GM19463 (cell line): Measurements from ENCODE around the gene LRRC8B.
A peak's percentile ranks its signal among the peaks of the same experiment; 100 is the strongest.
"Not testable (repeated sequence)": the region's sequence is repeated elsewhere in the genome, so short reads cannot be mapped to it uniquely, and the experiment has no call there.

Source experiments
- ATAC-seq: cut with Tn5 transposase; IDR thresholded peaks from one replicate; pipeline ENCODE4 v1.9.1; 2021; ENCODE audit warnings: mild to moderate bottlenecking, moderate library complexity; ENCODE audit not compliant: unreplicated experiment

Gene LRRC8B

DNA sequence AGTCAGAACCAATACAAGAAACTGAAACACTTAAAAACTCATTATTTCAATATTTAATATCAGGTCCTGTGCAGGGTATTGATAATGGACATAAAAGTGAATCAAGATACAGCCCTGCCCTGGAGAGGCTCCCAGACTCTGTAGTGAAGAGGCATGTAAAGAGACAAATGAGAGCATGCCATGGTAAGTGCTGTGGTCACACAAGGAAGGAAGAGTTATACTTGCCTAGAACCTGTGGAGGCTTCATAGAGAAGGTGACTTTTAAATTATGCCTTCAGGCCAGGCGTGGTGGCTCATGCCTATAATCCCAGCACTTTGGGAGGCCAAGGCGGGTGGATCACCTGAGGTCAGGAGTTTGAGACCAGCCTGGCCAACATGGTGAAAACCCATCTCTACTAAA, 105.0 kb downstream of the LRRC8B start:
- not testable (repeated sequence) for ATAC-seq

DNA sequence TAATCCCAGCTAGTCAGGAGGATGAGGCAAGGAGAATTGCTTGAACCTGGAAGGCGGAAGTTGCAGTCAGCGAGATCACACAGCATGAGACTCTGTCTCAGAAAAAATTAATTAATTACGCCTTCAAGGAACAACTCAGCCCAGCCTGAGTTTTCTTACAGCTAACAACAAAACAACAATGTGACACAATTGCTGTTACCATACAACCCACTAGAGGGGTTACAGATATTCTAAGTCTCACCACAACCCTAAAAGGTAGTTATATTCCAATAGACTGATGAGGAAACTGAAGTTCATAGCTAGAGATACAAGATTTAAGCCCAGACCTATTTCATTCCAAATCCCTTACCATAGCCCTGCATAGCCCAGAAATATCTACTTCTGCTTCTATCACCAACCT, 105.4 kb downstream of the LRRC8B start:
- ATAC-seq: no peak

DNA sequence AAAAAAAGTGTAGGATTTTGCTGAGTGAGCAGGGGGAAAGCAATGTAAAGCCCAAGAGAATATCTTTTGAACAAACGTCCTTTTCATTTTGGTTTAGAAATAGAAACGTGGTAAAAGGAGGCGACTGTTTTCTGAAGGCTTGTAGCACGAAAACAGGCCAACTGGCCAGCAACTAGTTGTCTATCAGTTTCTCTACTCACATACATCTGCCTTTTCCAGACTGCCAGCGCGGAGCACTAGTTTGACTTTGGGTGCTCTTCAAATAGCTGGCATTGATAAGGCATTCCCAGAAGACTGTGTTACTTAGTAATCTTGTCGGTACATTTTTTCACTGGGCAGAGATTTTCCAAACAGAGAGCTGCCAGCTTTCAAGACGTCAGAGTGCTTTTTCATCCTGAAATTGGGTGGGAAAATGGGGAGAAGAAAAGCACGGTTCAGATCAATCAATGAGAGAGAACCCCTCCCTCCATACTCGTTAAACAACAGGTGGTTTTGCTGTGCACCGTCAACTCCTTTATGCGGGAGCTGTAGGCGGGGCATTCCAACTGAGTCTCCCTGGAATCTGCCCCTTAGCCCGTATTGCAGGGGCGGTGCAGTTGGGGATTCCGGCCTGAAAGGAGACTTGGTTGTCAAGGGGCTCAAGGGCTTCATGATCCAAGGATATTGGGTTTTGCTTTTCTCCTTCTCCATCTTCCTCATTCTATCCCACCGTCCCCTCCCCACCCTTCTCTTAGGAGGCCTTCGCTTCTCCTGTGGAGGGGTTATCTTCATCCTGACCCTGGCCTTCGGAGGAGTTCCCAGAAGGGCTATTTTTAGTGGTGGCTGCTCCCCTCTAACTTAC, 107.4 kb downstream of the LRRC8B start:
- ATAC-seq: no peak

GRCh38 chr1:89632657-89633247, 108.1 kb downstream of the LRRC8B start, which contains the start of gene LRRC8C:
LRRC8C (plus strand) TSS chr1:89633120; CDS start chr1:89686474, 53,354 bp downstream.
- ATAC-seq: peak; percentile 88

DNA sequence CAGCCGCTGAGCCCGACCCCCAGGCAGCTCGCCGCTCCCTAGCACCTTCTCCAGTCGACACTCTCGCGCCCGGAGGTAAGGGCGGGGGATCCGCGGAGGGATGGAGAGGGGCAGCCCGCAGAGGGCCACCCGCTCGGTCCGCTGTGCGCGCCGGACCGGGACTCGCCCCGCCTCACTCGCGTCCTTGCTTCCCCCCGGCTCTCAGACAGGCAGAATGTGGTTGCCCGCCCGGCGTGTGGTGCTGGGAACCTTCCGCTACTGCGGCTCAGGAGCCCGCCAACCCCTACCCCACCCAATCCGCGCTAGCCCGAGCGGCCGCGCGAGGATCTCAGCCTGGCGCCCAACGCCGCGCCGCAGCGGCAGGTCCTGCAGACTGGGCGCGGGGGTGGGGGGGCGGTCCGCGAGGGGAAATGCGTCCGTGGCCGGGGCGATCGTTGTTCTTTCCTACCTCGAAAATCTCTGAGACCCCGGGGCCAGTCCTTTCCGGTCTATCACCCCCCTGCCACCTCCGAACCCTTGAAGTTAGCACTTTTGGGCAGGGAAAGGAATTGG, 108.7 kb downstream of the LRRC8B start:
- ATAC-seq: peak; percentile 45

DNA sequence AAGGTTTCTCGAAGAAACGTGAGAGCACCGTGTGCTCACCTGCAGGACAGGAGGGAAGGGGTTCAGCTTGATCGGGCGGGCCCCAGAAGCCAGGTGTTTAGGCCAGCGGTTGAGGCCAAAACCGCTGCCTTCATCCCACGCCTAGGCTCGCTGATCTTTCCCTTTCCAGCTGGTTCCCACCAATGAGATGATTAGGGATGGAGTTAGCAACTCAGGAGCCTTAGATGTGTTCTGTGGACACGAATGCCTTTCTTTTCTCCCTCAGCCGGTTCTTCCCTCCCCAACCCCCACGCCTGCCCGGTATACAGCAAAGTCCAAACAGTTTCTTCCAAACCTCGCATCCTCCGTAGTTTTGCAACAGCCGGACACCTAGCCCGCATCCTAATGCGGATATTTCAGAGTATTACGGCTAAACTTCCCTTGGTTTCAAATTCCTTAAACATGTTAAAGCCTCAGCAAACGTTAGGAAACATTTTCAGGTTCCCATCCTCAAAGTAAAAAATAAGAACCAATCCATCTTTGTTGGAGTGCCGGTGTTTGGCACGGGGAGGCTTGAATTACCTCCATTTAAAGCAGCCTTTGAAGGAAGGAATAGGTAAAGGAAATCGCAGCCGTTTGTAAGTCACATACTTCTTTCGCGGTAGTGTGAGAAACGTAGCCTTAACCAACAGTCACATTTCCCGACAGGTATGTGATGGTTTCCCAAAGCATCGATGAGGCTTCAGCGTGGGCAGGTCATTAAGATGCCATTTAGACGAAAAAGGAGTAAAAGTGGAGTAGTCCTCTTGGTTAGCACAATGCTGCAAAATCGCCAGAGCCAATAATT, 109.4 kb downstream of the LRRC8B start:
- no peak for ATAC-seq

GRCh38 chr1:89635825-89636815, 111.5 kb downstream of the LRRC8B start:
- no peak for ATAC-seq

GRCh38 chr1:89637496-89637895, 112.9 kb downstream of the LRRC8B start:
- no peak for ATAC-seq

DNA sequence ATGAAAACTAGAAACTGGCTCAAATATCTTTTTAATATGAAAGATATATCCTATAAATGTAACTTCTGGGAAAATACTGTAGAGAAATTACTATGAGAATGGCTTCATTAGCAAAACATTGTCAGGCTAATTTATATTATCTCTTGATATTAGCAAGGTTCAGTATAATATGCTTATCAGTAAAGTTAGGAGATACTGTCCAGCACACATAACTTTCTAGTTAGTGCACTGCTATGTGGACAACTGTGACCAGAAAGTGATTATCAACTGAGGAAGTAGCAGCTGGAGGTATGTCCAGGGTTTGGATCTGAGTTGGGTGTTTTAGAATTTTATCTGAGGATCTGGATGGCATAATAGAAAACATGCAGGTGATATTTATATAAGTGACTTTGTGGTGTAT, 115.8 kb downstream of the LRRC8B start:
- no peak for ATAC-seq

- no peak for ATAC-seq
Observed at GRCh38 chr1:89641781-89642180, 117.2 kb downstream of the LRRC8B start.

- ATAC-seq: no peak
Observed at GRCh38 chr1:89643577-89643976, 118.9 kb downstream of the LRRC8B start.

DNA sequence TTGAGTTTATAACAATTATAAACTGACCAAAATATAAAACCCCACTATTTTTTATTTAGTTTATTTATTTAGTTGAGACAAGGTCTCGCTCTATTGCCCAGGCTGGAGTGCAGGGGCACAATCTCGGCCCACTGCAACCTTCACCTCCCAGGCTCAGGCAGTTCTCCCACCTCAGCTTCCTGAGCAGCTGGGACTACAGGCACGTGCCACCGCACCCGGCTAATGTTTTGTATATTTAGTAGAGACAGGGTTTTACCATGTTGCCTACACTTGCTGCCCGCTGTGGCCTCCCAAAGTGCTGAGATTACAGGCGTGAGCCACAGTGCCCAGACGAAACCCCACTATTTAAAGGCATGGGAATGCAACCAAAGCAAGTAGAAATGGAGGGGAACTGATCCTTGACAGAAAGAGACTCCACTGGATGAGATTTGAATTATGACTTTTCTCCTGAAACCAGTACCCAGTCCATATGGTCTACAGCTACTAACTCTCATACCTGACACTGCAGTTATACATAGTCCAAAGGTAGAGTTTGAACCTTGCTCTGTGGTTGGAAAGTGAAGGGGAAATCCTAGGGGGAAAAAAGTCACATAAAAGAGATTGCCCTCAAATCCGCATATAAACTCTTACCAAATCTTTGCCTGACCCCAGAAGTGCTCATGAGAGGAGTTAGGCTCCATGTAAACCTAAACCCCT, 119.6 kb downstream of the LRRC8B start:
- ATAC-seq: no peak

DNA sequence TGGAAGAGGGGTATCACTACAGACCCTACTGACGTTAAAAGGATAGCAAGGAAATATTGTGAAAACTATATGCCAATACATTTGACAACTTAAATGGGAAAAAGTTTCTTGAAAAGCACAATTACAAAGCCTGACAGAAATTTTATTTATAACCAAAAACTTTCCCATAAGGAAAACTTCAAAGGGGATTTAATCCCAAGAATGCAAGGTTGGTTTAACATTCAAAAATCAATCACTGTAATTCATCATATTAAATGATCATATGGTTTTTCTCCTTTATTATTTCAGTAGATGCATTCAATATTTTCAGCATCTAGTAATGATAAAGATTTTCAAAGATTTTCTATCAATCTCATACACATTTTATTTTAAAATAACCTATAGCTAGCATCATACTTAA, 121.6 kb downstream of the LRRC8B start:
- ATAC-seq: no peak
